Neuronal stem cell (in vitro differentiated cells): ENCODE measurements around the gene S100A6.

Source experiments
- DNase-seq: peaks from one replicate; pipeline ENCODE4 v3.0.0-alpha.2; 2013; ENCODE audit warnings: low spot score
- H2AFZ ChIP-seq: one replicate; pipeline ENCODE4 v1.6.1; 2013; ENCODE audit warnings: mild to moderate bottlenecking, low read length, inconsistent platforms
- H2AK5ac ChIP-seq: 2 replicates; pipeline ENCODE4 v1.6.1; 2013; ENCODE audit warnings: low read depth, mild to moderate bottlenecking, inconsistent platforms, low read length, moderate library complexity, mixed read lengths
- H2BK120ac ChIP-seq: 2 replicates; pipeline ENCODE4 v1.6.1; 2013; ENCODE audit warnings: low read depth, mild to moderate bottlenecking, inconsistent platforms, low read length, moderate library complexity, mixed read lengths
- H2BK12ac ChIP-seq: one replicate; pipeline ENCODE4 v1.6.1; 2013; ENCODE audit warnings: low read length, inconsistent platforms
- H2BK15ac ChIP-seq: 2 replicates; pipeline ENCODE4 v1.6.1; 2013; ENCODE audit warnings: mild to moderate bottlenecking, low read length, inconsistent platforms, mixed read lengths
- H2BK5ac ChIP-seq: one replicate; pipeline ENCODE4 v1.6.1; 2013; ENCODE audit warnings: inconsistent platforms, mild to moderate bottlenecking, low read length, moderate library complexity
- H3K14ac ChIP-seq: one replicate; pipeline ENCODE4 v1.6.1; 2013; ENCODE audit warnings: low read length, inconsistent platforms
- H3K18ac ChIP-seq: 2 replicates; pipeline ENCODE4 v1.6.1; 2013; ENCODE audit warnings: low read length, inconsistent platforms
- H3K23ac ChIP-seq: 2 replicates; pipeline ENCODE4 v1.6.1; 2013; ENCODE audit warnings: low read depth, mild to moderate bottlenecking, mixed read lengths, low read length, inconsistent platforms; ENCODE audit not compliant: poor library complexity
- H3K27ac ChIP-seq: replicated peaks from 3 replicates; pipeline ENCODE4 v1.5.1; 2013; ENCODE audit warnings: low read length, inconsistent platforms
- H3K27me3 ChIP-seq, 3 experiments: 2 replicates each; pipeline ENCODE4 v1.6.1; 2013; ENCODE audit warnings: low read length in 3 of 3, mild to moderate bottlenecking in 2 of 3, inconsistent platforms in 1 of 3, low read depth in 1 of 3, mixed read lengths in 1 of 3, moderate library complexity in 1 of 3; ENCODE audit not compliant: control insufficient read depth in 3 of 3, insufficient read depth in 3 of 3
- H3K36me3 ChIP-seq, 2 donors: replicated peaks in 1 of 2; 2 replicates each; pipeline ENCODE4 v1.6.1; 2013; ENCODE audit warnings: low read length in 2 of 2; ENCODE audit not compliant: control insufficient read depth in 2 of 2, insufficient read depth in 2 of 2
- H3K4ac ChIP-seq: 2 replicates; pipeline ENCODE4 v1.6.1; 2013; ENCODE audit warnings: inconsistent platforms, mild to moderate bottlenecking, low read length, moderate library complexity
- H3K4me1 ChIP-seq, 2 donors: 1 replicate in 1 of 2; 2 replicates in 1 of 2; pipeline ENCODE4 v1.6.1; 2013; ENCODE audit warnings: low read length in 2 of 2, low read depth in 1 of 2; ENCODE audit not compliant: control insufficient read depth in 2 of 2, insufficient read depth in 1 of 2
- H3K4me2 ChIP-seq: one replicate; pipeline ENCODE4 v1.6.1; 2013; ENCODE audit warnings: mild to moderate bottlenecking, low read length, inconsistent platforms; ENCODE audit not compliant: insufficient read depth, poor library complexity, severe bottlenecking
- H3K4me3 ChIP-seq, 2 donors: 2 replicates each; pipeline ENCODE4 v1.5.1; 2013; ENCODE audit warnings: low read length in 2 of 2, mild to moderate bottlenecking in 2 of 2, inconsistent platforms in 1 of 2, moderate library complexity in 1 of 2
- H3K79me1 ChIP-seq: one replicate; pipeline ENCODE4 v1.6.1; 2013; ENCODE audit warnings: low read depth, mild to moderate bottlenecking, inconsistent platforms, low read length, moderate library complexity
- H3K9ac ChIP-seq: one replicate; pipeline ENCODE4 v1.6.1; 2013; ENCODE audit warnings: mild to moderate bottlenecking, low read depth, low read length, inconsistent platforms; ENCODE audit not compliant: poor library complexity
- H3K9me3 ChIP-seq, 2 donors: replicated peaks in 1 of 2; 2 replicates each; pipeline versions ENCODE3 to v1.6.1; 2013; ENCODE audit warnings: low read length in 2 of 2, mild to moderate bottlenecking in 2 of 2, inconsistent platforms in 1 of 2, low read depth in 1 of 2, mixed read lengths in 1 of 2, moderate library complexity in 1 of 2; ENCODE audit not compliant: control insufficient read depth in 2 of 2, insufficient read depth in 1 of 2
- H4K8ac ChIP-seq: one replicate; pipeline ENCODE4 v1.6.1; 2013; ENCODE audit warnings: low read depth, mild to moderate bottlenecking, inconsistent platforms, low read length, moderate library complexity
- H4K91ac ChIP-seq: one replicate; pipeline ENCODE4 v1.6.1; 2013; ENCODE audit warnings: low read length, low read depth, mild to moderate bottlenecking, inconsistent platforms; ENCODE audit not compliant: poor library complexity
- WGBS, 2 donors: extraction: QIAGEN DNeasy Blood & Tissue Kit; methylation state at CpG; one replicate each; pipeline ENCODE4 v1.1.7; 2013; ENCODE audit warnings: missing lambda C conversion rate in 2 of 2, mixed read lengths in 1 of 2; ENCODE audit not compliant: insufficient read length in 2 of 2, insufficient replicate concordance in 1 of 2; ENCODE audit errors: extremely low coverage in 2 of 2; 5-methylcytosine and 5-hydroxymethylcytosine counted together

S100A6 gene

GRCh38 chr1:153556348-153556747, 20.6 kb upstream of the S100A6 start:
- WGBS, 2 donors: no CpG with 5 or more reads among the region's 1 CpG
- no peaks in the 10 kb centered on the region for H3K36me3 ChIP-seq
- no peaks in the 10 kb centered on the region for H3K79me1 ChIP-seq
- H2BK15ac ChIP-seq: no peak overlapping the region
- H3K4ac ChIP-seq: no peak overlapping the region
- no peak overlapping the region for H2AK5ac ChIP-seq
- no peak overlapping the region for H4K91ac ChIP-seq
- no peak overlapping the region for H3K14ac ChIP-seq
- H3K4me1 ChIP-seq: peaks cover 0 to 6% of the 10 kb centered on the region in 2 donors
- no peak overlapping the region for H3K18ac ChIP-seq
- no peak overlapping the region for H2AFZ ChIP-seq
- H3K4me2 ChIP-seq: no peak overlapping the region
- no peak overlapping the region for H3K27ac ChIP-seq
- H4K8ac ChIP-seq: no peak overlapping the region
- no peak overlapping the region for H2BK5ac ChIP-seq
- H2BK12ac ChIP-seq: no peak overlapping the region
- H3K4me3 ChIP-seq: no peak overlapping the region
- H2BK120ac ChIP-seq: no peak overlapping the region
- no peaks in the 10 kb centered on the region for H3K9me3 ChIP-seq
- no peak overlapping the region for H3K23ac ChIP-seq
- DNase-seq: no peak
- H3K27me3 ChIP-seq: peaks cover 0 to 2% (median 0%) of the 10 kb centered on the region in 3 experiments
- no peak overlapping the region for H3K9ac ChIP-seq

GRCh38 chr1:153553830-153554541, 18.2 kb upstream of the S100A6 start:
- Histone ChIP-seq H4K91ac (no peak overlapping the region), H3K14ac (no peak overlapping the region), H3K36me3 (no peaks in the 10 kb centered on the region), H2AFZ (peak overlapping the region; percentile 25), H3K4ac (no peak overlapping the region), H3K4me1 (peaks cover 0 to 6% of the 10 kb centered on the region in 2 donors), H2BK15ac (no peak overlapping the region), H3K9me3 (no peaks in the 10 kb centered on the region), H2BK120ac (no peak overlapping the region), H3K27me3 (peaks cover 0 to 20% (median 0%) of the 10 kb centered on the region in 3 experiments), H3K9ac (no peak overlapping the region), H3K79me1 (no peaks in the 10 kb centered on the region), H4K8ac (no peak overlapping the region), H2BK12ac (no peak overlapping the region), H3K27ac (no peak overlapping the region), H3K23ac (no peak overlapping the region), H3K4me2 (no peak overlapping the region), H3K4me3 (no peak overlapping the region), H3K18ac (peak overlapping the region; percentile 39), H2AK5ac (peak overlapping the region; percentile 27), H2BK5ac (no peak overlapping the region)
- no CpG with 5 or more reads among the region's 2 CpGs for WGBS, 2 donors
- DNase-seq: no peak

GRCh38 chr1:153553096-153553495, 17.3 kb upstream of the S100A6 start:
- Histone ChIP-seq H4K91ac (no peak overlapping the region), H3K23ac (no peak overlapping the region), H3K18ac (no peak overlapping the region), H3K27me3 (peaks cover 0 to 23% (median 0%) of the 10 kb centered on the region in 3 experiments), H3K79me1 (no peaks in the 10 kb centered on the region), H4K8ac (no peak overlapping the region), H3K27ac (no peak overlapping the region), H3K36me3 (no peaks in the 10 kb centered on the region), H3K4me2 (no peak overlapping the region), H3K9ac (no peak overlapping the region), H3K14ac (no peak overlapping the region), H2BK5ac (no peak overlapping the region), H2BK12ac (no peak overlapping the region), H3K9me3 (no peaks in the 10 kb centered on the region), H2AK5ac (peak overlapping the region; percentile 15), H3K4ac (no peak overlapping the region), H2BK15ac (peak overlapping the region; percentile 29), H2AFZ (no peak overlapping the region), H3K4me1 (peaks cover 0 to 9% of the 10 kb centered on the region in 2 donors), H2BK120ac (no peak overlapping the region), H3K4me3 (no peak overlapping the region)
- no peak for DNase-seq
- no CpG with 5 or more reads among the region's 12 CpGs for WGBS, 2 donors

- Histone ChIP-seq H2AFZ (no peak overlapping the region), H3K14ac (no peak overlapping the region), H3K4ac (no peak overlapping the region), H2BK5ac (no peak overlapping the region), H3K9me3 (no peaks in the 10 kb centered on the region), H2BK12ac (no peak overlapping the region), H3K27me3 (peaks cover 0 to 26% (median 0%) of the 10 kb centered on the region in 3 experiments), H3K9ac (no peak overlapping the region), H4K91ac (no peak overlapping the region), H3K79me1 (no peaks in the 10 kb centered on the region), H3K36me3 (no peaks in the 10 kb centered on the region), H2BK120ac (no peak overlapping the region), H3K4me1 (peaks cover 3 to 13% of the 10 kb centered on the region in 2 donors), H3K4me3 (no peak overlapping the region), H2AK5ac (no peak overlapping the region), H2BK15ac (no peak overlapping the region), H4K8ac (no peak overlapping the region), H3K23ac (no peak overlapping the region), H3K27ac (no peak overlapping the region), H3K4me2 (no peak overlapping the region), H3K18ac (no peak overlapping the region)
- DNase-seq: no peak
- WGBS, 2 donors: no CpG with 5 or more reads among the region's 8 CpGs
Measured at GRCh38 chr1:153552335-153552734, 16.5 kb upstream of the S100A6 start.
